GM03348 (cell line): ENCODE measurements around the gene MRPL11.

Source experiments
- DNase-seq: peaks from one replicate; pipeline ENCODE4 v3.0.0; 2012; ENCODE audit warnings: low spot score

MRPL11 gene

DNA sequence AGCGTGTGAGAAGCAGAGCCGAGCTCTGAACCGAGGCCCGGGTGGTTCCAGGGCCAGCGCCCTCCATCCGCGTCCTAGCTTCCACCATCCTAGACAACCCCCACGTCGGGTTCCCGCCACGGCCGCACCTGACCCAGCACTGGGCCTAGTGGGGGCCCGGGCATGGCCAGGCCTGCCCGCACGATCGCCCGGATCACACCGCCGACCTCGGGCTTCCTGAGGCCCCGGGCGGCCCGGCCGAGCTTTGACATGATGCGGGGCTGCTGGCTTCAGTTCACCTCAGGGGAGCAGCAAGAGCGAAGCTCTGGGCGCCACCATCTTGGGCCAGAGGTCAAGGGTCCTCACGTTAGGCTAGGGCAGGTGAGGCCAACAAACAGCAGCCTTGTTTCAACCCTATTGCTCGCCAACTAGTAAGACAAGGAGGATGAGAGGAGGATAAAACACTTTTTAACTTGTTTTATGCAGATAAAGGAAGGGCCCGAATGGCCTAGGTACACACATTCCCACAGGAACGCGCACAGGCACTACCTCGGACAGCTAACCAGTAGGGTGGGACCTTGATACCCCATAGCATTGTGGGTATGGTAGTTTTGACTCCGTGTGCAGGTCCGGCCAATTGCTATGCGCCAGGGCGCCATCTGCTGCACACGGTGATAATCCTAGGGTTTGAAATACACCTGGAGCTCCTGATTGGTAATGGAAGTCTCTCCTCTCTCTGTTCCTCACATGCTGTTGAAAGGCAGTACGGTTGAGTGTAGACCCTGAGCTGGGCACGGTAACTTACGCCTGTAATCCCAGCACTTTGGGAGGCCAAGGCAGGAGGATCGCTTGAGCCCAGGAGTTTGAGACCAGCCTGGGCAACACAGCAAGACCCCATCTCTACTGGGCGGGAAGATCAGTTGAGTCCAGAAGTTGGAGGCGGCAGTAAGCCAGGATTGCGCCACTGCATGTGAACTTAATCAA, at the start of gene MRPL11:
Gene MRPL11, minus strand, starts transcription at position 345 of the 963 bp plus-strand sequence. Its CDS starts 94 bp downstream, at position 251.
- DNase-seq: peak; percentile 96

DNA sequence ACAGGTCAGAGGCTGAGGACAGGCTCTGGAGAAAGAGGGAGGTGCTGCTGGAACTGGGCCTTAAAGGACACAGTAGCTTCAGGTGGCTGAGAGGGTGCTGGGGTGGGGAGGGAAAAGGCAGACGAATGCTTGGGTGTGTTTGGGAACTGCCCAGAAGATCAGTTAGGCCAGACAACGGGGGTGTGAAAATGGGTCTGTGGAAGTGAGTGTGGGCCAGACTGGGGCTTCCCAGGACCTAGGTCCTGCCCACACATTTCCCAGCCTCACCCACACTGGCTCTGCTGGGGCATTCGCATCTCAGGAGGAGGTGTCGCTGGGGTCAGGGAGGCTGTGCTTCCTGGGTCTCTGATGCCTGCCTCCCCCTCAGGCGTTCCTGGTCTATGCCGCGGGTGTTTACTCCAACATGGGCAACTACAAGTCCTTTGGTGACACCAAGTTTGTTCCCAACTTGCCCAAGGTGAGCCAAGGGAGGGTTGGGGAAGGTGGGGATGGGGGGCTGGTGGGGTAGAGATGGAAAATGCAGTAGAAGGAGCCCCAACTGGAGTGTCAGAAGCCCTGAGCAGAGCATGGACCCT, 46.2 kb upstream of the MRPL11 start:
- DNase-seq: no peak

DNA sequence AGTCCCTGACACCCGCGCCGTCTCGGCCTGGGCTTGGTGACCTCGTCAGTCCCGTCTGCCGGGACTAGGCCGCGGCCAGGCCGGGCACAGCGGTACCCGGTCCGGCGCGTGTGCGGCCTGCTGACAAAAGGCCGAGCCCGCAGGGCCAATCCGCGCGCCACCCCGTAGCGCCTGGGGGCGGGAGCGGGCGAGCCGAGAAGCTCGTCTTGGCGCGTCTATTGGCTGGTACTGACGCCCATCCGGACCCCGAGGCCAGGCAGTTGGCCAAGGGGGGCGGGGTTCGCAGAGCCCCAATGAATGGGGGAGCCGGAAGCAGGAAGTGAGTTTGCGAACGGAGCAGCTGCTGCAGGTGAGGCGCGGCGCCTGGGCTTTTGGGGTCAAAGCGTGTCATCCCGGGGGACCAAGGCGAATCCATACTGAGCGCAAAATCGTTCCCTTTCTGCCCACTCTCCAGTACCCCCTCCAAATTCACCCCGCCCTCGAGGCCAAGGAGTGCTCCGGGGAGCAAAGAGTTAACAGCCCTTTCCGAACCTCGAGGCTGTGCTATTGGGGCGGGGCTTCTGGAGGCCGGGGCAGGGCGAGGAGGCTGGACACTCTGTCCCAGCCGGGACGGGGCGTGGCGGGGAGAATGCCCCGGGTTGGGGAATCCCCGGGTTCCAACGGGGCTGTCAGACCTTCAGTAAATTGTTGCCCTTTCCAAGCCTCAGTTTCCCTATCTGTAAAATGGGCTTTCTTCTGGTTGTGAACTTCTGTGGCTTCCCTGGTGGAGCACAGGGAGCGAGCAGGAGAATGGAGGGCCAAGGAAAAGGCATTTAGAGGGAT, 41.7 kb upstream of the MRPL11 start, which contains the start of gene DPP3:
Gene DPP3, plus strand, starts transcription at position 318 of the 822 bp plus-strand sequence. CDS start 1,767 bp downstream, outside the sequence.
- DNase-seq: peak; percentile 100

DNA sequence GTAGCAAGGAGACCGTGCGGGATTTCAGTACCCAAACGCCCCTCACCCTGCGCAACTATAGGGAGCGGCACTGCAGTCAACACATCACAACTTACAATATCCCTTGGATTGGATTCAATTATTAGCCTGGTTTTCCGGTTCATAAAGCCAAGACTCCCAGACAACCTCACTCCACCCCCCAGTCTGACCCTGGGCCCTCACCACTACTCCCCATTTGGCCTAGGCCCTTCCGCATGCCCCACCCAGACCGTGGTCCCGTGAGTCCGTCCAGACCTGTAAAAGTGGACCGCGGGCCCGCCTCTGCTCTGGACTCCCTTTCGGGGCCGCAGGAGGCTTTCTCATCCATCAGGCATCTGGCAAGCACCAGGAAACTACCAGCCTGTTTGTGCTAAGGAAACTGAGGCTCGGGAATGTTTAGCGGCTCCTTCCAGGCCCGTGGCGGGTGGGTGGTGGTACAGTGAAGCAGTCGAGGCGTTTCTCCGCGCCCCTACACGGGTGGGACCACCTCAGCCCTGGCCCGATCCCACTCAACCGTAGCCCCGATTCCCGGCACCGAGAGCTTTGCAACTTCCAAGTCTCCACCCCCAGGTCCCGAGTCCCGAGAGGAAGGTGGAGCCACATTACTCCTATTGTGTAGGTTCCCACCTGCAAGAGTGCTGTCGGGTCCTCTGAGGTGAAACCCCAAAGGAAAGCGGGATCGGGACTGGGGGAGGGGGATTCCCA, 40.9 kb upstream of the MRPL11 start:
- peak; percentile 66 for DNase-seq

GRCh38 chr11:66478729-66479393, 40.2 kb upstream of the MRPL11 start:
- no peak for DNase-seq

DNA sequence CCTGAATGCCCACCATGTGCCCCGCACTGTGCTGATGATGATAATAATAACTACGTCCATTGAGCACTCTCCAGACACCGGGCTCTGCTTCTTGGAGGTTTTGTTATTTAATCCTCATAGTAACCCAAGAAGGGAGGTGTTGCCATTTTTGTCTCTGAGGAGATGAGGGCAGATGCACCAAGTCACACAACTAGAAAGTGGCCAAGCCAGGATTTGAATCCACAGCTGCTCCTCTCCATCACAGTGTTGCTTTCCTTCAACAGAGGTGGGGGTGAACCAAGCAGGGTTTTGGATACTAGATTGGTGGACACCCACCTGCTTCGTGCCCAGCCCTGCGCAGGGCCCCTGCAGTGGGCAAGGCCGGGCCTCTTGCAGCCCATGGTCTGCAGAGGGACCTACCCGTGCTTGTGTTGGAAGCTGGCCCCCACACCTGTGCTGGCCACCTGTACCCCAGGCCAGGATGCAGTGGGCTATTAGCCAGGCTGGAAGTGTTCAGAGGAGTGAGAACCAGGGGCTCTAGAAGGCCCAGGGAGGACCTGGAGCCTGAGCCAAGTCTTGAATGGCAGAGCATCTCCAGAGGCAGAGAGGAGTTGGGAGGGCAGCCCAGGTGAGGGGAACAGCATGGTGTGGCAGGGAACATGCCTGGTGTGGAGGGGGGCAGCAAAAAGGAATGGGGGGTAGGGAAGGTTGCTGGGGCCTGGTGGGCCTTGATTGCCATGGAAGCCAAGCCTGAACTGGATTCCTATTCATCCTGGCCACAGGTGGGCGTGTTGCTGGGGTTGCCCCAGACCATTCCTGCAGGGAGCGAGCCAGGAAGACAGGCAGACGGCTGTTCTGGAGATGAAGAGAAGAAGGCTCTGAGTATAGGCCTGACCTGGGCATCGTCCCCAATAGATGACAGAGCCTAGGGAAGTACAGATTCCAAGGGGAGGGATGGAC, 38.9 kb upstream of the MRPL11 start:
- DNase-seq: no peak

GRCh38 chr11:66476841-66477251, 38.2 kb upstream of the MRPL11 start:
- DNase-seq: no peak

DNA sequence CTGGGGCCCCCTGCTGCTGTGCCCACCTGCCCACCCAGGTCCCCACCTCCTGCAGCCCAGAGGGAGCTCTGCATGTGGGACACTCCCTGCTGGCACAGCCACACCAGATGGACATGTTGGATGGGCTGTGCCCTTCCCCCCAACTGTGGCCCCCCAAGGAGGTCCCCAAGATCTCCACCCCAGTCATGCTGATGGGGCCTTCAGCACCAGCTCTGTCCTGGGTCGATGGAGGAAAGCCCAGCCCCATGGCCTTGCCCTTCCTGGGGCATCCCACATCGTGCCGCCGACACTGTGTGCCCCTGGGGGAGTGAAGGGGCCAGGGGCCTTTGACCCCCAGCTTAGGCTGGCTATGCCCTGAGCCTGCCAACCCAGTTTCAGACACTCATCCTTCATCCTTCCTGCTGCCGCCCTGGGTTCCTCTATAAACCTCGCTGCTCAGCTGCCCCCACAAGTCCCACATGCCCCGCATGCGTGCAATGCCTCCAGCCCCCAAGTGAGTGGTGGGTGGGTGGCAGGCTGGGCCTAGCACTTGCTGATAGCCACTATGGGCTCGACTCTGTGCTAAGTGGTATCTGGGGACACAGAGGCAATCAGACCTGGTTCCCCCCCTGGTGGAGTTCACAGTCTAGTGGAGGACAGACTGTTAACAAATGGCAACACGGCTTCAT, 37.7 kb upstream of the MRPL11 start:
- DNase-seq: no peak

DNA sequence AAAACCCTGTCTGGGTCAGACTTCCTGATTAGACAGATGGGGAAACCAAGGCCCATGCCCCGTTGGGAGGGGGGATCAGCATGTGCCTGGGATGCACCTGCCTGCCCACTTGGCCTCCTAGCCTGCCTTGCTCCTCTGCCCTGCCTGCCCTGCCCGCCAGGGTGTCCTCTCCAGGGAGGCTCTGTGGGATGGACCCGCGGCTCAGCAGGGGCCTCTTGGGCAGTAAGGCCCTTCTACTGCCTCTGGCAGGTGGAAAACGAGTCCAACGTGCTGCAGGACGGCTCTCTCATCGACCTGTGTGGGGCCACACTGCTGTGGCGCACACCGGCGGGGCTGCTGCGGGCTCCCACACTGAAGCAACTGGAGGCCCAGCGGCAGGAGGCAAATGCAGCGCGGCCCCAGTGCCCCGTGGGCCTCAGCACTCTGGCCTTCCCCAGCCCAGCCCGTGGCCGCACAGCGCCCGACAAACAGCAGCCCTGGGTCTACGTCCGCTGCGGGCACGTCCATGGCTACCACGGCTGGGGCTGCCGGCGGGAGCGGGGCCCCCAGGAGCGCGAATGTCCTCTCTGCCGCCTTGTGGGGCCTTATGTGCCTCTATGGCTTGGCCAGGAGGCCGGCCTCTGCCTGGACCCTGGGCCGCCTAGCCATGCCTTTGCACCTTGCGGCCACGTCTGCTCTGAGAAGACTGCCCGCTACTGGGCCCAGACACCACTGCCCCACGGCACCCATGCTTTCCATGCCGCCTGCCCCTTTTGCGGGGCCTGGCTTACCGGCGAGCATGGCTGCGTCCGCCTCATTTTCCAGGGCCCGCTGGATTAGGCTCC, 36.9 kb upstream of the MRPL11 start:
- no peak for DNase-seq

DNA sequence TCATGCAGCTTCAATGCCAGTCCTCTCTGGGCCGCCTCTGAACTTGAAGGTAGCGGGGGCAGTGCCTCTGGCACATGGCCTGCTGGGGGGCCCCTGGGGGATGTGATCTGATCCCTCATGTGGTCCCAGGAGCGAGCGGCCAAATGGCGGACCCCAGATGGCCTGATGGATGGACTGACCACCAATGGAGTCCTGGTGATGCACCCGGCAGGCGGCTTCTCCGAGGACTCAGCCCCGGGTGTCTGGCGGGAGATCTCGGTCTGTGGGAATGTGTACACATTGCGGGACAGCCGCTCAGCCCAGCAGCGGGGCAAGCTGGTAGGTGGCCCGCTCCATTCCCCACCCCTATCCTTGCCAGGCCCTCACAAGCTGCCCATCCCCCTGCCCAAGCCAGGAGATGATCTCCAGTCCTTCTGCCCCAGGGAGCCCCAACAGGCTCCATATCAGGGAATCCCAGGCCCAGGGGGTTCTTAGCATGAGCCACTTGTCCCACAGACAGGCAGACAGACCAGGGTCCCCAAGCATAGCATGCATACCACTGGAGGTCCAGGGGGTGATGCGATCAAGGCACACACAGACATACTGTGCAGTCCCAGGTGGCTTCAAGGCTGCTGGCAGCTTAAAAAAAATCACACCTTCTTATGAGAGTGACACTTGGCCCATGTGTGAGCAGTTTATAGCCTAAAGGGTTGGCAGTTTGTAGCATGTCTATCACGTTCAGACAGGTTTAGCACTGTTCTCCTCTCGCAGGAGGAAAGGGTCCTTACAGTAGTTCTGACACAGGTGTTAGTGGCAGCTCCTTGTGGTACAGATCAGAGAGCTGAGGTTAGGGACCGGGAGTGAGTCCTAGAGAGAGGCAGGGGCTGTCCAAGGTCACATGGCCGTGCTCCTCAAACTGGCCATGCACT, 35.2 kb upstream of the MRPL11 start:
- DNase-seq: no peak

- no peak for DNase-seq
These were observed 34.5 kb upstream of the MRPL11 start for GRCh38 chr11:66473167-66473566.

- no peak for DNase-seq
These were observed 33.4 kb upstream of the MRPL11 start for GRCh38 chr11:66472054-66472453.

- no peak for DNase-seq
These were observed 32.5 kb upstream of the MRPL11 start for GRCh38 chr11:66471142-66471541.

DNA sequence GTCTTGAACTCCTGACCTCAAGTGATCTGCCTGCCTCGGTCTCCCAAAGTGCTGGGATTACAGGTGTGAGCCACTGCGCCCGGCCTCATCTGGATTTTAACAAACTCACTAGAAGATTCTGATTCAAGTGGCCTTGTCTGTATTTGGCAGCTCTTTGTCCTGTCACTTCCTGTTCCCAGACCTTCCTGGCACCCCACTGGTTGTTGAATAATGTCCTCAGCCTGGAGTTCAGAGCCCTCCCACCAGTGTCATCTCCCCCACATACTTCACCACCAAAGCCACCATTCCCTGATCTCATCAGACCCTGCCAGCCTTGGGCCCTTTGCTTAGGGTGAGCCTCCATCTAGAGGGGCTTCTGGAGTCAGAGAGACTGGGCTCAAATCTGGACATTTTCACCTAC, 31.4 kb upstream of the MRPL11 start:
- no peak for DNase-seq

GRCh38 chr11:66469441-66469840, 30.8 kb upstream of the MRPL11 start:
- no peak for DNase-seq

- no peak for DNase-seq
These were observed 30.0 kb upstream of the MRPL11 start for GRCh38 chr11:66468691-66469090.

DNA sequence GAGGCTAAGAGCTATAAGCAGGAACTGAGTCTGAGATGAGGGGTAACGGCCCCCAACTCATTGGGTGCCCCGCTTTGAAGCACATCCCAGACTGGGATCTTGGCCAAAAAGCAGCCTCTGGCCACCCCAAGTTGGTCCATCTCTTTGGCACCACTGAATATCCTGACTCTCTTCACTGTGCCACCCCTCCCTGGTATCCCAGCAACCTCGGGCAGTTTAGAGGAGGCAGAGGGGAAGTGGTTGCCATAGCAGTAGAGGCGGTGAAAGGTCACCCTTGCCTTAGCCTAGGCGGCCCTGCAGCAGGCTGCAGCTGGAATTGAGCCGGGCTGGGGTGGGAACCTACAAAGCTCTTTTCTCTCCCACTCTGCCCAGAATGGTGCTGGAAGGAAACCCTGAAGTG, 29.1 kb upstream of the MRPL11 start:
- no peak for DNase-seq
